HPDE6-E6E7 (cell line): ENCODE data around the gene LRRC8E.

Source experiments
- DNase-seq: peaks from one replicate; pipeline ENCODE4 v3.0.0; 2011; ENCODE audit warnings: missing footprints; ENCODE audit errors: extremely low spot score

The LRRC8E gene

GRCh38 chr19:7868326-7868670, 20.0 kb upstream of the LRRC8E start:
- DNase-seq, result no peak

DNA sequence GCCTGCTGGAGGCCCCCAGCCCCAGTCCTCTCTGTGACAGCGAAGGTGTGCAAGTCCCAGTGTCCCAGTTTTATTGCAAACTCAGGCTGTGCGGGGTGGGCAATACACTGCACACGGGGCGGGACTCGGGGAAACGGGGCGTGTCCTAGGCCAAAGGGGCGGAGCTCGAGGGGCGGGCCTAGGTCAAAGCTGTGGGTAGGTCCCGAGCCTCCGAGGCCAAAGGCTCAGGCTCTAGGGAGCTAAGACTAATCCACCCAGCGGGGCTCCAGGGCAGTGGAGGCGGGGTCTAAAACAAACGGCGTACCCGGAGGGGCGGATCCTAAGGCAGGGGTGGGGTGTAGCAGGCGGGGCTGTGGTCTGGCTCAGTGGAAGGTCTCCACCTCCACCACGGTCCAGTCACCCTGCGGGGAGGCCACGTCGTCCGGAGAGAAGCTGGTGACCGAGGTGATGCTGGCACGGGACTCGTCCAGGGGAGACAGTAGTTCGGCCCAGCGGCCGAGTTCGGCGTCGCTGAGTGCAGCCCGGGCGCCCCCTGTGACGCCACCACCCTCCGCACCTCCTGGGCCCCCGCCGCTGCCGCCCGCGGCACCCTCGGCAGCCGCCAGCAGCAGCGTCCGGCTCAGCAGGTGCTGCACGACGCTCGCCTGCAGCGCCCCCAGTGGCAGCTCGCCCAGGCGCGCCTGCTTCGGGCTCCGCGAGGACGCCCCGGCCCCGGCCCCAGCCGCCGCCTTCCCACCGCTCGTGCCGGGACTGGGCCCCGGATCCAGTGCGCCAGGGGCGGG, 19.4 kb upstream of the LRRC8E start:
- DNase-seq, result peak; percentile 81

DNA sequence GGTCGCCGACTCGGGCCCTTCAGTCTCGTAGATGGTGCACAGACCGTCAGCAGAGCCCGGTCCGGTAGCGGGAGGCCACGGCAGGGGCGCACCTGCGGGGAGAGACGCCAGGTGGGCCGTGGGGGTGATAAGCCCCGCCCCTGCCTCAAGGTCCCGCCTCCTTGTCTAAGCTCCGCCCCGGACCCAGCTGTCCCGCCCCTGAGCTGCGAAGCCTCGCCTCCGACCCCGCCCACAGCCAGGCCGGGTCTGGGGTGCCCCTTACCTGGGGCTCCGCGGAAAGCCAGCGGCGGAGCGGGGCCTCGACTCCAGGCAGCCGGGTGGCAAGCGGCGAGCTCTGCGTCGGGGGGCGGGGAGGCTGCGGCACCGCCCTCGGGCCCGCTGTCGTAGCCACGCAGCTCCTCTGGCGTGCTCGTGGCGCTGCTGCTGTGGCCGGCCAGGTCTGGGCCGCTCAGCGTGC, 18.8 kb upstream of the LRRC8E start:
- DNase-seq, result no peak

- DNase-seq, result no peak
These were observed 18.3 kb upstream of the LRRC8E start for GRCh38 chr19:7869910-7870511.

DNA sequence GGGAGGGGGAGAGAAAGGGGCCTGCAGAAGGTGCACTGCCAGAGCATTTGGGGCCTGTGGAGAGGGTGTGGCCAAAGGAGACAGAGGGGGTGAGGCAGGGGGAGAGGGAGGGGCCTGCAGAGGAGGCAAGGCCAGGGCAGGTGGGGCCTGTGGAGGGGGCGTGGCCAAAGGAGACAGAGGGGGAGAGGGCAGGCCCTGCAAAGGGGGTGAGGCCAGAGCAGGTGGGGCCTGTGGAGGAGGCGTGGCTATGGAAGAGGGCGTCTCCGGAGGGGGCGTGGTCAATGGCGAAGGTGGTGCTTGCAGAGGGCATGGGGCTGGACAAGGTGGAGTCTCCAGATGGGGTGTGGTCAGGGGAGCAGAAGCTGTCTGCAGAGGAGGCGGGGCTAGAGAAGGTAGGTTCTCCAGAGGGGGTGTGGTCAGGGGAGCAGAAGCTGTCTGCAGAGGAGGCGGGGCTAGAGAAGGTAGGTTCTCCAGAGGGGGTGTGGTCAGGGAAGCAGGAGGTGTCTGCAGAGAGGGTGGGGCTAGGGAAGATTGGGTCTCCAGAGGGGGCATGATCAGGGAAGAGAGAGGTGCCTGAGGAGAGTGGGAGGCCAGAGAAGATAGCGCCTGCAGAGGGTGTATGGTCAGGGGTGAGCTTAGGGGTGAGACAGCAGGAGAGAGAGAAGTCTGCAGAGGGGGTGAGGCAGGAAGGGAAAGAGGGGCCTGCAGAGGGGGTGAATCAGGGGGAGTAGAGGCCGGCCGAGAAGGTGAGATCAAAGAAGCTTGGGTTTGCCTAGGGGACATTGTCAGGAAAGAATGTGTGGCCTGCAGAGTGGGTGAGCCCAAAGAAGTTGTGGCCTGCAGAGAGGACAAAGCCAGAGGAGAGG, 17.5 kb upstream of the LRRC8E start:
- DNase-seq, result no peak

DNA sequence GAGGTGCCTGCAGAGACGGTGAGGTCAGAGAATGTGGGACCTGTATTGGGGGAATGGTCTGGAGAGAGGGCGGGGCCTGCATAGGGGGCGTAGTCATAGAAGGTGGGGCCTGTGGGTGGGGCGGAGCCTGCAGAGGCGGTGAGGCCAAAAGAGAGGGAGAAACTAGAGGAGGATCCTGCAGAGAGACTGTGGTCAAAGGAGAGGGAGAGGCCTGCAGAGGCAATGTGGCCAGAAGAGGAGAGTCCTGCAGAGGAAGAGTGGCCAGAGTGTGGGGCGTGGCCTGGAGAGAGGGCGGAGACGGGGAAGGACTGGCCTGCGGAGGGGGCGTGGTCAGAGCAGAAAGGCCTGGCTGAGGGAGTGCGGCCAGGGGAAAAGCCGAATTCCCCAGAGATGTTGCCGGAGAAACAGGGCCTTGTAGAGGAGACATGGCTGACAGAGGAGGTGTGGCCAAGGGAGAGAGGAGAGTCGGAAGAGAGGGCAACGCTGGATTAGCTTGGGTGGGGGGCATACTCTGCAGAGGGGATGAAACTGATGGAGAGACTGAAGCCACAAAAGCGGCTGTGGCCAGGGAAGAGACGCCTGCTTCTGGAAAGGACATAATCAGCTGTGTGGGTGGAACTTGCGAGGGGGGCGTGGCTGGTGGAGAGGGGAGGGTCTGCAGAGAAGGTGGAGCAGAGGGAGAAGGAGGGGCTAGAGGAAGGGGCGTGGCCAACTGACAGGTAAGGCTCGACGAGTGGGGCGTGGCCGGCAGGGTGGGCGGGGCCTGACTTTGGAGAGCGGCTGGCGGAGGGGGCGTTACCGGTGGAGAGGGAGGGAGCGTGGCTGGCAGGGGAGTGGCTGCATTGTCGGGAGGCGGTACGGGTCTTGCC, 16.6 kb upstream of the LRRC8E start:
- peak; percentile 71 for DNase-seq

DNA sequence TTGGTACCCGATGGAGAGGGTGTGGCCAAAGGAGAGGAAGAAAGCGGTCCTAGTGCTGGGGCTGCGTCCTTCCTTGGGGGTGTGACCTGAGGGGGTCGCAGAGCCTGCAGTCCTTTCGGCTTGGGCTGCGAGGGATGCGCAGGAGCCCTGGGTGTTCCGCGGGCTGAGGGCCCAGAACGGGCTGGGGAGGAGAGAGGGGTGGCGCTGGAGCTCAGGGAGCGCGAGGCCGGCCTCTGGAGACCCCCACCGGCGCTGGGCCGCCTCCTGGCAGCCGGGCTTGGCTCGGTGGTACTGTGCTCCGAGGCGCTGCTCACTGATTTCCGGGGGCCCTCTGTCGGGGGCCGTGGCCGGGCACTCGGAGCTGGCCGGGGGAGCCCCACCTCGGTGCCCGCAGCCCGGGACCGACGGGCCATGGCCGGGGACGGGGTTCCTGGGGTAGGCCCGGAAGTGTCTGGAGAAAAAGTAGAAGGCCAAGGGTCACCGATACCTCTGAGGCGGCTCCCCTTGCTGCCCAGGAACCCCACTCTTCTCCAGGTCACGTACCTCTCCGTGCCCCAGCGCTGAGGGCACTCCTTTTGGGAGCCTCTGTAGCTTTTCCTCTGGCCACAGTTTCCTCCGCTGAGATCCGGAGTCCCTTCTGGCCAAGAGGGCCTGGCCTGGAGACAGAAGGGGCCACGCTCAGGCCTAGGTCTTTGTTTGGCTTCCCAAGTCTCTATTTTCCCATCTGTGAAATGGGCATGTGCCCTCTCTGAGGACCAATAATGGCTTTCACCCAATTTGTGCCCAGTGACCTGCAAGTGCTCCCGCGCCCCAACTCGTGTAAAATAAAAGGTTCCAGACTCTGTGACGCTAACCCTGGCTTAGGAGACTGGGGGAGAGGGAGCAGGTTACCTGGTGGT, 15.8 kb upstream of the LRRC8E start:
- no peak for DNase-seq

DNA sequence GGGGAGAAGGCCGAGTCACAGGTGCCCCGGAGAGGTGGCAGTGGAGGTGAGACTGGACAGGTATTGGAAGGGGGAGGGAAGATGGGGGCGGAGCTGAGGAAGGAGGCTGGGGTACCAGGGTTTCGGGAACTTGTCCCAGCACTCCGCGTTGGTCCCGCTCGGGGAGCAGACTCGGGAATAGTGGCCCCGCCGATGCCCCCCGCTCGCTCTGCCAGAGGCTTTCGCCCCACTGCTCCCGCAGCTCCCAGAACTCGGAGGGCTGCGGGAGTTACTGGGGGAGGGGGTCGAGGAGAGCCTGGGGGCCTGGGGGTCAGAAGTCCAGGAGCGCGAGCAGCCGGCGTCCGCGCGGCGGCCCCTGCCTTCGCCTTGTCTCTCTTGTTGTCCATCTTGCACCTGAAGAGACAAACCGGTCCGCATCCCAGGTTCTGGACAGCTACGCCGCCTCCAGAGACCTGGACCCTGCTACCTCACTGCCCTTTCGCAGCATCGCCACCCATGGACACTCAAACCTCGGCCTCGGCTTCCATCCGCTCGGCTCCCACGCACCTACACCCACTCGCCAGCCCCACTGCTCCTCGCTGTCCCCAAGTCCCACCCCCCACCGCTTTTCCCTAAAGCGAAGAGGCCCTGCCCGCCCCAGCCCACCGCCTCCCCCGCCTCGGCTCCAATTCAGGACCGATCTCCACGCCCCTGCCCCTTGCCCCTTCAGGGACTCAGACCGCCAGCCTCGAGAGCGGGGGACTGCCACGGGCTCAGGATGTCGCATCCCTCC, 14.8 kb upstream of the LRRC8E start:
- DNase-seq, result no peak

DNA sequence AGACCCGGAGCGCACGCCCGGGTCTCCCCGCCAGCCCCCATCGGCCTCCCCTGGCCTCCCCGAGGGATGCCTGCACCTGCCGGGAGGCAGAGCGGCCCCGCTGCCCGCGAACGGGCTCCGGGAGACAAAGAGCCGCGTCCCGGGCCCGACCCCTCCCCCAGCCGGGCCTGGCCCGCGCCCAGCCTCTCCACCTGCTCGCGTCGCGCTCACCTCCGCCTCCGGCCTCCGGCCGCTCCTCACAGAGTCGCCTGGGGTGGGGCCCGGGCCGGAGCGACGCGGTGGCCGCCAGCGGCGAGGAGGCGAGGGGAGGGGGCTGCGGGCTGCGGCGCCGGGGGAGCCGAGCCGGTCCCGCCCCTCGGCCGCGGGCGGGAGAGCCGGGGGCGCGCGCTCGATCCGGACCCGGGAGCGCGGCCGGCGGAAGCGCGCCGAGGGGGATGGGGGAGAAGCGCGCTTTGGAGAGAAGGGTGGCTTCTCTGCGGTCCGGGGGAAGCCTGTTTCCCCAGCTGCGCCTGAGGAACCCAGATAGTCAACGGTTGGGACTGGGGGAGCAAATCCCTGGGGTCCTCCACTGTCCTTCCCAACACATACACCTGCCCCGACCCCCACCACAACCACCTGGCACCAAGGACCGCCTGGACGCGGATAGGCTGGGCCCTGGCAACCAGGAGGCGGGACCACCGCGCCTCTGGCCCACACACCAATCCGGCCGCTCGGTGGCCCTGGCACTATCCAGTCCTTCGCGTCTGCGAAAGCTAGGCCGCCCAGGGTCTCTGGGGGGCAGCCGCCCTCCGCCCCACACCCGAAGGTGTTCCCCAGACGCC, 14.0 kb upstream of the LRRC8E start, which contains the start of gene PRR36:
Gene PRR36 (minus strand): TSS at position 315 of the 821 bp plus-strand sequence. CDS start 701 bp downstream, outside the sequence.
- DNase-seq, result no peak

- DNase-seq, result no peak
These were observed 13.4 kb upstream of the LRRC8E start for GRCh38 chr19:7874897-7875273.

DNA sequence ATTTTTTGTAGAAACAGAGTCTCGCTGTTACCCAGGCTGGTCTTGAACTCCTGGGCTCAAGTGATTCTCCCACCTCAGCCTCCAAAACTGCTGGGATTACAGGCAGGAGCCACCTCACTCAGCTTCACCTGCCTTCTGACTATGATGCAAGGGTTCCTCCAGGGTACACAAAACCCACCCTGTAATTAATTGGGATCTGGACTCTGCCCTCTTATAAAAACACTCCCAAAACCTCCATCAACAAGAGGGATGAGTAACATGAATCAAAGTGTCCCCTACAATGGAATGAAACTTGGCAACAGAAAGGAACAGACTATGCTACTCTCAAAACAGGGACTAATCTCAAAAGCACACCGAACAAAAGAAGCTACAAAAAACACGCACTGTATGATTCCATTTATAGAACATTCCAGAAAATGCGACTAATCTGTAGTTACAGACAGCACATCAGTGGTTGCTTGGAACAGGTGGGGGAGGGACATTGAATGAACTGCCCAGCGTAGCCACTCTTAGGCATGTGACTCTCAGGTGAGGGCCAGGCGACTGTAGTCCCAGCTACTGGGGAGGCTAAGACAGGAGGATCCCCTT, 11.0 kb upstream of the LRRC8E start:
- no peak for DNase-seq

- no peak for DNase-seq
These were observed 9.1 kb upstream of the LRRC8E start for GRCh38 chr19:7879111-7879807.

DNA sequence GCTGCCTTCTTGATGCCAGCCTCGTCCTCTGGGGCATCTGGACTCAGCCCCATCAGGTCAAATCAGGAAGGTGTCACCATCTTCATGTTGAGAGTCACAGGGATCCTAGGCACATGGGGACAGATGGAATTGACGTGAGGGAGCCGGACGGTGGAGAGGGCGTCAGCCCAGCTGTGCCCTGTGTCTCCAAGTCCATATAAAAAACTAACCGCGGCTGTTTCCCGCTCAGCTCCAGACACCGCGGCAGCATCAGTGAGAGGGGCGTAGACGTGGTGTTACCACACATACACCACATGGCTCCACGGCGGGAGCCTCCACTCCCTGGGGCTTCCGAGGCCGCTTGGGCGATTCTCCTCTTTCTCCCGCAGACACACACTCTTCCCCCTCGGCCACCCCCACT, 8.5 kb upstream of the LRRC8E start:
- DNase-seq, result no peak

DNA sequence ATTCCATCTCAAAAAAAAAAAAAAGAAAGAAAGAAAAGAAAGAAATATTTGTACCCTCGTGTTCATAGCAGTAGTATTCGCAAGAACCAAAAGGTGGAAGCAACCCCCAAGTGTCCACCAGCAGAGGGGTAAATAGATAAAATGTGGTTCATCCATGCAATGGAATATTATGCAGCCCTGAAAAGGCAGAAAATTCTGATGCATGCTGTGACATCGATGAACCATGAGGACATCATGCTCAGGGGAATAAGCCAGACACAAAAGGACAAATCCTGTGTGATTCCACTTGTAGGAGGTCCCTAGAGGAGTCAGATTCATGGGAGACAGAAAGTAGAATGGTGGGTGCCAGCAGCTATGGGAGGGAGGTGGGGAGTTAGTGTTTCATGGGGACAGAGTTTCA, 6.4 kb upstream of the LRRC8E start:
- DNase-seq, result no peak

GRCh38 chr19:7883105-7883504, 5.2 kb upstream of the LRRC8E start:
- DNase-seq, result no peak

DNA sequence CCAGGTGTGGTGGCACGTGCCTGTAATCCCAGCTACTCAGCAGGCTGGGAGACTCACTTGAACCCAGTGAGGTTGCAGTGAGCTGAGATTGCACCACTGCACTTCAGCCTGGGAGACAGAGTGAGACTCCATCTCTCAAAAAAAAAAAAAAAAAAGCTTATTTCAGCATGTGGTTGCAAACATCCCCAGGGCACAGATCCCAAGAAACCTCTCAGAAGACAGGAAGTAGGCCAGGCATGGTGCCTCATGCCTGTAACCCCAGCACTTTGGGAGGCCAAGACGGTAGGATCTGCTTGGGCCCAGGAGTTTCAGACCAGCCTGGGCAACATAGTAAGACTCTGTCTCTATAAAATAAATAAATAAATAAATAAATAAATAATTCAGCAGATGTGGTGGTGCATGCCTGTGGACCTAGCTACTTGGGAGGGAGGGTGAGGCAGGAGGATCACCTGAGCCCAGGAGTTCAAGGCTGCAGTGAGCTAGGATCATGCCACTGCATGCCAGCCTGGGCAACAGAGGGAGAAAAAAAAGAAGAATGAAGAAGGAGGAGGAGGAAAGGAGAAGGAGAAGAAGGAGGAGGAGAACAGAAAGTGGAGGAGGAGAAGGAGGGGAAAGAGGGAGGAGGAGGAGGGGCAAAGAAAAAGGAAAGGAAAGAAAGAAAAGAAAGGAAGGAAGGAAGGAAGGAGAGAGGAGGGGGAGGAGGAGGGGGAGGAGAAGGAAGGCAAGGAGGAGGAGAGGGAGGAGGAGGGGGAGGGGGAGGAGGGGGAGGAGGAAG, 4.3 kb upstream of the LRRC8E start:
- no peak for DNase-seq

DNA sequence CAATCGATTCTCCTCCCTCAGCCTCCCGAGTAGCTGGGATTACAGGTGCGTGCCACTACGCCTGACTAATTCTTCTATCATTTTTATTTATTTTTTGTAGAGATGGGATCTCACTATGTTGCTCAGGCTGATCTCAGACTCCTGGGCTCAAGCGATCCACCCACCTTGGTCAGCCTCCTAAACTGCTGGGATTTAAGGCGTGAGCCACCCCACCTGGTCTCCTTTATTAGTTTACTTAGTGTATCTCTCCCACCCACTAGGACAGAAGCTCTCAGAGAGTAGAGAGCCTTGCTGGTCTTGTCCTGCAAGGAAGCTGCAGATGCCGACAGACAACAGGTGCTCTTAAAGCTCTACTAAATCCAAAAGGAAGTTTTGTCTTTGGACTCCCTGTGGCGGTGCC, 2.5 kb upstream of the LRRC8E start:
- no peak for DNase-seq
